Upper lobe of right lung (tissue), 1 donor: ENCODE measurements around the gene MYBL2. TPM values are rescaled to one million over a fixed set of nuclear protein-coding genes. Genes with fewer than 3 reads are reported as not detected.
"Not testable (repeated sequence)": the region's sequence is repeated elsewhere in the genome, so short reads cannot be mapped to it uniquely, and the experiment has no call there.

ENCODE experiments used
- ATAC-seq: fragments of 200-7000 bp; cut with Tn5 transposase; one replicate; pipeline ENCODE4 v1.9.1; 2020; ENCODE audit warnings: mild to moderate bottlenecking, moderate library complexity
- DNase-seq: peaks from one replicate; pipeline ENCODE4 v3.0.0-alpha.2; 2020
- H3K27ac ChIP-seq: fragments of 200-600 bp; one replicate; pipeline ENCODE4 v1.8.0; 2022
- H3K27me3 ChIP-seq: fragments of 200-600 bp; one replicate; pipeline ENCODE4 v1.8.0; 2022; ENCODE audit warnings: mild to moderate bottlenecking
- H3K36me3 ChIP-seq: fragments of 200-600 bp; one replicate; pipeline ENCODE4 v1.8.0; 2022
- H3K4me1 ChIP-seq: fragments of 200-600 bp; one replicate; pipeline ENCODE4 v1.8.0; 2022
- H3K4me3 ChIP-seq: fragments of 200-600 bp; one replicate; pipeline ENCODE4 v1.8.0; 2022; ENCODE audit warnings: mild to moderate bottlenecking
- H3K9me3 ChIP-seq: fragments of 200-600 bp; one replicate; pipeline ENCODE4 v1.8.0; 2022
- CTCF ChIP-seq: fragments of 200-600 bp; IDR thresholded peaks from one replicate; pipeline ENCODE4 v1.8.0; 2022; ENCODE audit warnings: antibody characterized with exemption
- intact Hi-C: fragments of 100-400 bp; cut with DNase I; formaldehyde crosslinking; loops from one replicate; pipeline ENCODE4 v1.11.0; 2022
- long read RNA-seq: library from polyadenylated mRNA; unstranded; transcript quantifications from one replicate; pipeline ENCODE4 v2.0.0, GENCODE V29; 2021
- total RNA-seq: library from RNA; stranded (reverse); fragmentation: NEBNext Ultra II Directional; extraction: Animal tissue kit (Norgen Biotek cat#: 25700); gene quantifications from one replicate; pipeline ENCODE4 v1.2.1, GENCODE V29; 2021
- donor health status: DM: no; HTN: yes; CAD: no; lungs with severe emphysema.

MYBL2 gene
- 1.0 TPM for total RNA-seq
- long read RNA-seq, partial matches to known transcripts: 0 of 3 reads
- long read RNA-seq, other reads (novel, unspliced or antisense): 0 of 3 reads

DNA sequence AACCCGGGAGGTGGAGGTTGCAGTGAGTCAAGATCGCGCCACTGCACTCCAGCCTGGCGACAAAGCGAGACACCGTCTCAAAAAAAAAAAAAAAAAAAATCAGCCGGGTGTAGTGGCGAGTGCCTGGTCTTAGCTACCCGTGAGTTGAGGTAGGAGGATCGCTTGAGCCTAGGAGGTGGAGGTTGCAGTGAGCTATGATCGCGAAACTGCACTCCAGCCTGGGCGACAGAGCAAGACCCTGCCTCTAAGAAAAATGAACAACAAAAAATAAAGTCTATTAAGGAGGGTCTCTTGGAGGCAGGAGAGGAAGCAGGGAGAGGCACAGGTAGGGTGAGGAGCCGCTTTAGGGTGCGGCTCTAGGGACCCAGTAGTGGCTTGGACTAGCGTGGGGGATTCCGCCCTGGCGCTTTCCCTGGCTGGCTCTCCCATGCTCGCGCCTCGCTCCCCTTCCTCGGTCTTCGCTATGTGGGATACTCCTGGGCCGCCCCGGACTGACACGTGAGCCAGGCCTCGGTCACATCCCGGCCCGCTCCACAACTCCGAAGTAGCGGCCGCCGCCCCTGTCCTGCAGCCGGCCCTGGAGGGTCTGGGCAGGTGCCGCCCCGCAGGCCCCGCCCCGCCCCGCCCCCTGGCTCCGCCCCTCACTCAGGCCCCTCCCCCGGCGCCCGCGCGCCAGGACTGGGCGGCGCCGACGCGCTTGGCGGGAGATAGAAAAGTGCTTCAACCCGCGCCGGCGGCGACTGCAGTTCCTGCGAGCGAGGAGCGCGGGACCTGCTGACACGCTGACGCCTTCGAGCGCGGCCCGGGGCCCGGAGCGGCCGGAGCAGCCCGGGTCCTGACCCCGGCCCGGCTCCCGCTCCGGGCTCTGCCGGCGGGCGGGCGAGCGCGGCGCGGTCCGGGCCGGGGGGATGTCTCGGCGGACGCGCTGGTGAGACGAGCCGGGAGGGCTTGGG lies at the start of gene MYBL2:
Gene MYBL2 (plus strand): TSS at position 739 of the 953 bp plus-strand sequence. CDS start 170 bp downstream, at position 909.
- no peak within 1 kb of the TSS for H3K27ac ChIP-seq
- H3K27me3 ChIP-seq: peaks cover 38% of the 10 kb centered on the region
- intact Hi-C loops: no loop called here
- H3K4me3 ChIP-seq: peak within 1 kb of the TSS; percentile 37
- no peaks in the 10 kb centered on the region for H3K9me3 ChIP-seq
- H3K36me3 ChIP-seq: no peaks in the 10 kb centered on the region
- peaks cover 6% of the 10 kb centered on the region for H3K4me1 ChIP-seq
- ATAC-seq (peak; percentile 94), DNase-seq (peak; percentile 74)
- TF ChIP-seq CTCF: no peak

- Histone ChIP-seq H3K36me3 (peaks cover 40% of the 10 kb centered on the region), H3K27me3 (no peaks in the 10 kb centered on the region), H3K9me3 (no peaks in the 10 kb centered on the region), H3K4me3 (no peak overlapping the region), H3K27ac (no peak overlapping the region), H3K4me1 (no peaks in the 10 kb centered on the region)
- no peak for ATAC-seq
- no peak for DNase-seq
- no peak for TF ChIP-seq CTCF
- intact Hi-C loops: no loop called here
Observed at GRCh38 chr20:43631598-43631997, 35.3 kb upstream of the MYBL2 start.

- no peak for DNase-seq
- H3K9me3 ChIP-seq: no peaks in the 10 kb centered on the region
- peaks cover 69% of the 10 kb centered on the region for H3K36me3 ChIP-seq
- H3K4me1 ChIP-seq: no peaks in the 10 kb centered on the region
- intact Hi-C loops: no loop called here
- H3K4me3 ChIP-seq: no peak overlapping the region
- H3K27me3 ChIP-seq: no peaks in the 10 kb centered on the region
- TF ChIP-seq CTCF: no peak
- no peak overlapping the region for H3K27ac ChIP-seq
- ATAC-seq: no peak
Observed at GRCh38 chr20:43636429-43636828, 30.5 kb upstream of the MYBL2 start.

- Histone ChIP-seq H3K27ac (no peak overlapping the region), H3K9me3 (no peaks in the 10 kb centered on the region), H3K4me1 (no peaks in the 10 kb centered on the region), H3K4me3 (no peak overlapping the region), H3K27me3 (no peaks in the 10 kb centered on the region), H3K36me3 (peaks cover 59% of the 10 kb centered on the region)
- intact Hi-C loops: no loop called here
- DNase-seq: no peak
- TF ChIP-seq CTCF: no peak
- no peak for ATAC-seq
Observed at GRCh38 chr20:43642548-43642947, 24.4 kb upstream of the MYBL2 start.

- Histone ChIP-seq H3K36me3 (peaks cover 20% of the 10 kb centered on the region), H3K27ac (no peak overlapping the region), H3K9me3 (no peaks in the 10 kb centered on the region), H3K27me3 (no peaks in the 10 kb centered on the region), H3K4me1 (no peaks in the 10 kb centered on the region), H3K4me3 (no peak overlapping the region)
- TF ChIP-seq CTCF: no peak
- no peak for ATAC-seq
- intact Hi-C loops: no loop called here
- DNase-seq: no peak
Observed at GRCh38 chr20:43650997-43651525, 15.9 kb upstream of the MYBL2 start.

- peaks cover 13% of the 10 kb centered on the region for H3K36me3 ChIP-seq
- intact Hi-C loops, H3K27ac ChIP-seq, H3K4me1 ChIP-seq, ATAC-seq, H3K9me3 ChIP-seq, H3K27me3 ChIP-seq, DNase-seq, H3K4me3 ChIP-seq: not testable (repeated sequence)
Observed at GRCh38 chr20:43651650-43652184, 15.2 kb upstream of the MYBL2 start.
